GM19452 (cell line): ENCODE results near the gene TPGS1.

ENCODE experiments used
- ATAC-seq: cut with Tn5 transposase; IDR thresholded peaks from one replicate; pipeline ENCODE4 v1.9.1; 2021; ENCODE audit not compliant: unreplicated experiment

The TPGS1 gene, protein sequence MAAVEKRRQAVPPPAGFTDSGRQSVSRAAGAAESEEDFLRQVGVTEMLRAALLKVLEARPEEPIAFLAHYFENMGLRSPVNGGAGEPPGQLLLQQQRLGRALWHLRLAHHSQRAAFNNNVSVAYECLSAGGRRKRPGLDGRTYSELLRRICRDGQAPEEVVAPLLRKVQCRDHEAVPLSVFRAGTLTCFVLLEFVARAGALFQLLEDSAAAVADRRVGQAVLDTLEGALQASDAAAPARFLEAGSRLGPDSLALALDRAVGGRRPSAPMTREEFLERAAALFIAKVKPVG

GRCh38 chr19:507286-508203, at the start of gene TPGS1:
TSS of gene TPGS1 (plus strand) at chr19:507497. CDS start at chr19:507507, 10 bp downstream.
- peak; percentile 57 for ATAC-seq

- no peak for ATAC-seq
Measured at GRCh38 chr19:457636-458035, 49.7 kb upstream of the TPGS1 start.

- ATAC-seq, result no peak
Measured at GRCh38 chr19:458091-459042, 48.9 kb upstream of the TPGS1 start.

DNA sequence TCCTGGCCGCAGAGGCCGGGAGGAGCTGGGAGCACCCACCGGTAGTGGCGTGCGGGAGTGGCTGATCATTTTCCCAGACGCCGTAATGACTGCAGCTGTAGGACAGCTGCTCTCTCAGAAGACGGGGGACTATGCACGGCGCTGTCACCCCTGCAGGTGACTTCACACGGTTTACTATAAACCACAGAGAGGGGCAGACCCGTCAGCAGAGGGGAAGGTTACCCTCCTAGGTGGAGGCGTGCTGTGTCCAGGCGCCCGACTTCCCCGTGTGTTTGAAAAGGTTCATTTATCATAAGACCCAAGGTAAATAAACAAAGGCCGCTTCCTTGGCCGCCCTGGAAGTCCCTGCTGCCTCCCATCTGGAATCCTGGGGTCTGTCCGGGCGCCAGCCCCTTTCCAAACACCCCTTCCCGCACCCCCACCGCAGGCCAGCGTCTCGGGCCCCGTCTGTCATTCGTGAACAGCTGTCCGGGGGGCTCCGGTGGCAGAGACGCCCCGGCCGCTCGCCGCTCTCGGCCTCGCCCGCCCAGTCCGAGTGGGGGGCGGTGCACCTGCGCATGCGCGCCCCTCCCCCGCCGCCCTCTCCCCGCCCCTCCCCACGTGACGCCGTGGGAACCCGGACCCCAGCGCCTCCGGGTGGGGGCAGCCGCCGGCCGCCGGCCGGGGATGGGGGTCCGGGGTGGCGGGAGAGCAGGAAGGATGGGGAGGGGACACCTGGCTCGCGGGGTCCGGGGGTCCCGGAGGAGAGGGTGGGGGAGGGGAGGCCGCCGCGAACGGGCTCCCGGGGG, 47.4 kb upstream of the TPGS1 start:
- no peak for ATAC-seq

GRCh38 chr19:460877-461720, 46.2 kb upstream of the TPGS1 start, which contains the start of gene SHC2:
TSS of gene SHC2 (minus strand) at chr19:461033. CDS start at chr19:460996, 37 bp downstream.
- no peak for ATAC-seq

- ATAC-seq, result no peak
Measured at GRCh38 chr19:461721-462551, 45.4 kb upstream of the TPGS1 start.

GRCh38 chr19:463483-464207, 43.7 kb upstream of the TPGS1 start:
- no peak for ATAC-seq

DNA sequence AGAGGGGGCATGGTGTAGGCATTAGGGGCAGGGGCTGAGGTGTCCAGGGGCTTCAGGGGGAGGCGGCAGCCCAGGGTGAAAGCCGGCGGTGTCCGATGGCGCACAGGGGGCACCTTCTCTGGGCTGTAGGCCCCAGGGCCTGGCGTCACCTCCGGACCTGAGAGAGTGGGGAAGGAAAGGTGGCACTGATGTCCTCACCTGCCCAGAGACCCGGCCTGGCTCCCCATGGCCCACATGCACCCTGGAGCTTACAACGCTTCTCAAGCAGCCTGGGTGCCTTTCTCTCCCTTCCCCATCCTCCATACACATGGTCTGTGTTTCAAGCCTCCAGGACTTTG, 43.1 kb upstream of the TPGS1 start:
- ATAC-seq, result no peak

DNA sequence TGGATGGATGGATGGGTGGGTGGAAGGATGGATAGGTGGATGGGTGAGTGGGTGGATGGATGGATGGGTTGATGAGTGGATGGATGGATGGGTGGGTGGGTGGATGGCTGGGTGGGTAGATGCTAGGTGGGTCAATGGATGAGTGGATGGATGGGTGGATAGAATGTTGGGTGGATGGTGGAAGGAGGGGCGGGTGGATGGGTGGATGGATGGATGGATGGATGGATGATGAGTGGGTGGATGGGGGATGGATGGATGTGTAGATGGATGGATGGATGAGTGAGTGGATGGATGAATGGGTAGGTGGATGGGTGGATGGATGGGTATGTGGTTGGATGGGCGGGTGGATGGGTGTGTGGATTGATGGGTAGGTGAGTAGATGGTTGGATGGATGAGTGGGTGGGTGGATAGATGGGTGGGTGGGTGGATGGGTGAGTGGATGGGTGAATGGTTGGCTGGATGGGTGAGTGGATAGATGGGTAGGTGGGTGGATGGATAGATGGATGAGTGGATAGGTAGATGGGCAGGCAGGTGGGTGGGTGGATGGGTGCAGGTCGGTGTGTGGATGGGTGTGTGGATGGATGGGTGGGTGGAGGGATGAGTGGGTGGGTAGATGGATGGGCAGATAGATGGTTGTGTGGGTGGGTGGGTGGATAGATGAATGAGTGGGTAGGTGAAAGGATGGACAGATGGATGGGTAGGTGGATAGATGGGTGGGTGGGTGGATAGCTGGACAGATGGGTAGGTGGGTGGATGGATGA, 42.1 kb upstream of the TPGS1 start:
- no peak for ATAC-seq

- no peak for ATAC-seq
Measured at GRCh38 chr19:467554-467953, 39.7 kb upstream of the TPGS1 start.

DNA sequence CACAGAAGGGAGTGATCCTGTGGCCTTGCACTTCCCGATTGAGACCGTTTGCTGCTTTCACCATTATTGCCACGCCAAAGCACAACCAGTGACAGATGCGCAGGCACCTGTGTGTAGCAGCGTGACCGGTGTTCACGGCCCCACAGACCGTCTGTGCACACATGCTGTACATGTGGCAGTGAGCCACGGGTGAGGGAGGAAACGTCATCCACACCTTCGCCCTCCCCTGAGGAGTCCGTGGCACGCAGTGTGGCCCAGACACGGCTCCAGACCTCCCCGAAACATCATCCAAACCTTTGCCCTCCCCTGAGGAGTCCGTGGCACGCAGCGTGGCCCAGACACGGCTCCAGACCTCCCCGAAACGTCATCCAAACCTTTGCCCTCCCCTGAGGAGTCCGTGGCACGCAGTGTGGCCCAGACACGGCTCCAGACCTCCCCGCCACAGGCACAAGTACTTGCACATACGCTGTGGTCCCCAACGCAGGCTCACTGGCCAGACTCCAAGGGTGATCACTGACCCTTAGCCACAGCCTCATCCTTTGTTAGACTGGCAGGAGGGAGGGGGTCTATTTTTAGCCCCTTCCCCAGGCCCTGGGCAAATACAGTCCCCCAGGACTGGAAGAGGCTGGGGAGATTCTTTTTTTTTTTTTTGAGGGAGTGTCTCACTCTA, 38.6 kb upstream of the TPGS1 start:
- no peak for ATAC-seq

DNA sequence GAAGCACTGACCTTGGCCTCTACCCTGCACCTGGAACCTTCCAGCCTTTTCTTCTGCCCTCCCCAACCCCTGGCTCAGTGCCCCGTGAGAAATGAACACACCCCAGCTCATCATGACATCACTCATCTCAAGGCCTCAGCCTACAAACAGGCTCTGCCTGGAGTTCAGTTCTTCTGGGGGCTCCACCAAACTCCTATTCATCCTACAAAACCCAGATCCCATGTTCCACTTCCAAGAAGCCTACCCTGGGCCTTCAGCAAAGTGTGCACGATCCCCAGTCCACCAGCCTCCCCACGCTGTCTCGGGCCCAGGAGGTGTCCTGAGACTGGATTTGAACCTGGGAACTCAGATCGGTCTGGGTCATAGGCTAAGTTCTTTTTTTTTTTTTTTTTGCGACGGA, 37.5 kb upstream of the TPGS1 start:
- no peak for ATAC-seq

DNA sequence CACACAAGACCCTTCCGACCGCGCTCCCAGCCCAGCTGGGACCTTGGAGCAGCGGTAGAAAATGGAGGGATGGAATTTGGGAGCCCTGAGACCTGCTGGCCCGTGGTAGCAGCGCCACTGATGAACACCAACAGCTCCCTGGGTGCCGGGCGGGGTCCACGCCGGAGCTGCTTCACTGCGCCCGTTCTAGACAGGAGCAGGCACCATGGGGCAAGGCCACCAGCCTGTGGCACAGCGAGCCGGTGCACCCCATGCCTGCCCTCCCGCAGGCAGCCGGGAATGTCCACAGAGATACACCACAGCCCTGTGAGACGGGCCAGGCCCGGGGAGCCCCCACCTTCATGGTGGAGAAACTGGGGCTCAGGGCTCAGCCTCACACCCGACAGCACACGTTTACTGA, 36.6 kb upstream of the TPGS1 start:
- no peak for ATAC-seq

- no peak for ATAC-seq
Measured at GRCh38 chr19:472005-472858, 35.1 kb upstream of the TPGS1 start.
